Measurements from ENCODE around the gene ARMCX1. TPM values are rescaled to one million over a fixed set of nuclear protein-coding genes. Genes with fewer than 3 reads are reported as not detected.

Gene ARMCX1
- total RNA-seq, 2 experiments from 2014 or later, result 6.9 to 7.3 TPM

Other genes starting within 250 kb of the ARMCX1 start
- gene TIMM8A, start 201.8 kb upstream of the ARMCX1 start, total RNA-seq, result 10 to 100 TPM; 36.0 to 39.8 TPM
- gene BTK, start 164.4 kb upstream of the ARMCX1 start, total RNA-seq, result 1 to 10 TPM in 1 of 2 experiments, under 1 TPM in 1; 0.85 to 1.1 TPM
- gene RPL36A, start 159.5 kb upstream of the ARMCX1 start, total RNA-seq, result 100 to 1,000 TPM; 329 to 361 TPM
- gene GLA, start 142.6 kb upstream of the ARMCX1 start, total RNA-seq, result 10 to 100 TPM; 51.3 to 56.3 TPM
- gene HNRNPH2, start 142.3 kb upstream of the ARMCX1 start, total RNA-seq, result 10 to 100 TPM; 19.2 to 19.3 TPM
- 1 to 10 TPM; 5.5 to 6.8 TPM for gene ARMCX4, start 65.1 kb upstream of the ARMCX1 start, total RNA-seq
- gene ARMCX6, start 67.5 kb downstream of the ARMCX1 start, total RNA-seq, result 10 to 100 TPM; 49.0 to 52.2 TPM
- gene ARMCX3, start 72.6 kb downstream of the ARMCX1 start, total RNA-seq, result 10 to 100 TPM; 28.2 to 29.9 TPM
- 10 to 100 TPM; 15.6 to 17.3 TPM for gene ARMCX2, start 109.3 kb downstream of the ARMCX1 start, total RNA-seq